ENCODE data around the gene ADSS1. TPM values are rescaled to one million over a fixed set of nuclear protein-coding genes. Genes with fewer than 3 reads are reported as not detected.

Gene ADSS1
- total RNA-seq, 1 donor from 2014 or later: 6.9 TPM

DNA sequence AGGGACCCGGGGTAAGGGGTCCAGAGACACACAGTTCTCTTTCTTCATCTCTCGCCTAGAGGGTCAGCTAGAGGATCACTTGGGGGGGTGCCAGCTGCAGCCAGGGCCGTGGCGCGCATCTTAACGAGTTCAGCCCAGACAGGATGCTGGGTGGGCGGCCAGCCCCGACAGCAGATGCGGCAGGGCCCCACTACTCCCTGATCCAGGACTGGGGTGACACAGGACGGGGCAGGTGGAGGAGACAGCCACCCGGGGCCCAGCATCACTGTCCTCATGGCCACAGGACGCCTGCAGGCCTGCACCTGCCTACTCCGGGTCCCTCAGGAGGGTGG lies 58.7 kb downstream of the ADSS1 start:
- no peak for TF ChIP-seq CTCF (conservative IDR thresholded peaks at IDR 0.05)
- no peaks in the 10 kb centered on the region for H3K36me3 Mint-ChIP-seq
- H3K27ac Mint-ChIP-seq: no peak overlapping the region
- no peaks in the 10 kb centered on the region for H3K4me1 Mint-ChIP-seq (ENCODE audit: unreplicated experiment)
- no peak overlapping the region for H3K4me3 Mint-ChIP-seq
- no peaks in the 10 kb centered on the region for H3K27me3 Mint-ChIP-seq
- no peak for DNase-seq (ENCODE audit: extremely low spot score, unreplicated experiment)
- H3K9me3 Mint-ChIP-seq: no peaks in the 10 kb centered on the region

DNA sequence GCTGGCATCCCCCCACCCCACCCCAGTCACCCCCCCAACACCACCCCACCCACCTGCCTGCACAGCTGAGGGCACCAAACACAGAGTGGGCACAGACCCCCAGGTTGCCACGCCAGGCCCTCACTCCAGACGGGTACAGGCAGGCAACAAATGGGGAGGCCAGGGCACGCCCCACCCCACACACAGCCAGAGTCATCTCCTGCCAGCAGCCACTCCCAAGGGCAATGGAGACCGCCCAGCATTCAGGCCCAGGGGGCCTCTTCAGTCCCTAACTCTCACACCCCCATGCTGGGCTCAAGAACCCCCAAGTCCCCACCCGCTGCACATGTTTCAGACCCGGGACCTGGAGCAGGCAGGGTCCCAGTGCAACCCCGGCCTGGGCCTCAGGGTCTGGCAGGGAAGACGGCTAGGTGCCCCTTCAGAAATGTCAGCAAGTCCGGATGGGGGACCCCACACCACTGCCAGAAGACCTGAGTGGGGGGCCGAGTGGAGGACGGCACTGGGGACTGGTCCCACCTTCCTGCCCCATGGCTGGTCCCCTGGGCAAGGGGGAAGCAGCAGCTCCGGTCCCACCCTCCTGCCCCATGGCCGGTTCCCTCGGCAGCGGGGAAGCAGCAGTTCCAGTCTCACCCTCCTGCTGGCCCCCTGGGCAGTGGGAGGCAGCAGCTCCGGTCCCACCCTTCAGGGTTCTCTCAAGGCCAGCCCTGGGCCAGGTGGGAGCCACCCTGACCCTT lies 59.6 kb downstream of the ADSS1 start:
- no peak overlapping the region for H3K27ac Mint-ChIP-seq
- no peaks in the 10 kb centered on the region for H3K4me1 Mint-ChIP-seq (ENCODE audit: unreplicated experiment)
- DNase-seq (ENCODE audit: extremely low spot score, unreplicated experiment): no peak
- TF ChIP-seq CTCF (conservative IDR thresholded peaks at IDR 0.05): no peak
- no peak overlapping the region for H3K4me3 Mint-ChIP-seq
- H3K36me3 Mint-ChIP-seq: no peaks in the 10 kb centered on the region
- H3K9me3 Mint-ChIP-seq: no peaks in the 10 kb centered on the region
- no peaks in the 10 kb centered on the region for H3K27me3 Mint-ChIP-seq

- Mint-ChIP-seq H3K27ac (no peak overlapping the region), H3K9me3 (no peaks in the 10 kb centered on the region), H3K4me1 (ENCODE audit: unreplicated experiment) (no peaks in the 10 kb centered on the region), H3K27me3 (no peaks in the 10 kb centered on the region), H3K4me3 (no peak overlapping the region), H3K36me3 (no peaks in the 10 kb centered on the region)
- DNase-seq (ENCODE audit: extremely low spot score, unreplicated experiment): no peak
- no peak for TF ChIP-seq CTCF (conservative IDR thresholded peaks at IDR 0.05)
Observed at GRCh38 chr14:104784218-104784568, 60.2 kb downstream of the ADSS1 start.

DNA sequence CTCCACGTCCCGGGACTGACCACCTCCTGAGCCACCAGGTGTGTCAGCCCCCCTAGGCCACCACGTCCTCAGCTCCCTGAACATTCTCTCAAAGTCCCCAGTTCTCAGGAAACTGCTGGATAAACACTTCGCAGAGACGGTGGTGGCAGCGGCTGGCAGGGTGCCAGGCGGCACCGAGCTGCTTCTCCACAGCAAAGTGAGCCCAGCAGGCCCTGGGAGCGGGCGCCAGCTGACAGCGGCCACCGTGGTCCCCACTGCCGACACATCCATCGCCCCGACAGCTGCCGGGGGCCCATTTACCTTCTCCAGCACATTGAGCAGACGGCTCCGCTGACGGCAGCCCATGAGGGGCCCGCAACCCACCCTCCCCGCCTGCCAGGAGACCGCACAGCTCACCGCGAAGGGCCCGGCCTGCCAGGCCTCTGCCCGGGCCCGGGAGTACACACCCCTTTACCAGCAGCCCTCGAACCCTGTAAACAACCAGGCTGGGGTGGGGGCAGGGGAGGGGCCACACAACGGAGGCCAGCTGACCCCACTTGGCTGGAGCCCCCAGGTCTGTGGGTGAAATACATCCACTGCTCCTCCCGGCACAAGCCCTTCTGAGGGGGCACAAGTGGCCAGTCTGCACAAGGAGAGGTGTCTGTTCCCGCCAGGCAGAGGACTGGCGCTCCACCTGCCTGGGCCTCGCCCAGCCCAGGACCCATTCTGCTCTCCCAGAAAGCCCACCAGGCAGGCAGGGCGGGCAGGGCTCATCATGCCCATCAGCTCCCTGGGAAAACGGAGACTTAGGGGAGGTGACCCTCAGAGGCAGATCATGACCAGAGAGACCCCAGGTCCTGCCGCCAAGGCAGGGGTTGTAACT lies 61.0 kb downstream of the ADSS1 start:
- Mint-ChIP-seq H3K27me3 (no peaks in the 10 kb centered on the region), H3K4me3 (no peak overlapping the region), H3K4me1 (ENCODE audit: unreplicated experiment) (no peaks in the 10 kb centered on the region), H3K27ac (no peak overlapping the region), H3K9me3 (no peaks in the 10 kb centered on the region), H3K36me3 (no peaks in the 10 kb centered on the region)
- no peak for TF ChIP-seq CTCF (conservative IDR thresholded peaks at IDR 0.05)
- no peak for DNase-seq (ENCODE audit: extremely low spot score, unreplicated experiment)

GRCh38 chr14:104785708-104786080 lies 61.7 kb downstream of the ADSS1 start:
- H3K36me3 Mint-ChIP-seq: no peaks in the 10 kb centered on the region
- no peaks in the 10 kb centered on the region for H3K4me1 Mint-ChIP-seq (ENCODE audit: unreplicated experiment)
- H3K27me3 Mint-ChIP-seq: no peaks in the 10 kb centered on the region
- H3K27ac Mint-ChIP-seq: no peak overlapping the region
- no peak for DNase-seq (ENCODE audit: extremely low spot score, unreplicated experiment)
- H3K9me3 Mint-ChIP-seq: no peaks in the 10 kb centered on the region
- H3K4me3 Mint-ChIP-seq: no peak overlapping the region
- TF ChIP-seq CTCF (conservative IDR thresholded peaks at IDR 0.05): no peak

Measured in type B pancreatic cell (in vitro differentiated cells).